HG03432 (cell line): ENCODE results near the gene HOXB8.

ENCODE experiments used
- ATAC-seq: cut with Tn5 transposase; IDR thresholded peaks from one replicate; pipeline ENCODE4 v1.9.1; 2021; ENCODE audit warnings: mild to moderate bottlenecking, moderate library complexity; ENCODE audit not compliant: unreplicated experiment

Gene HOXB8

GRCh38 chr17:48569674-48570324 is 45.3 kb downstream of the HOXB8 start:
- ATAC-seq, result no peak

- no peak for ATAC-seq
These were observed 45.9 kb downstream of the HOXB8 start for GRCh38 chr17:48569240-48569582.

GRCh38 chr17:48568499-48569239 is 46.4 kb downstream of the HOXB8 start:
- ATAC-seq, result no peak

GRCh38 chr17:48567646-48568354 is 47.3 kb downstream of the HOXB8 start:
- ATAC-seq, result no peak

- ATAC-seq, result no peak
These were observed 47.9 kb downstream of the HOXB8 start for GRCh38 chr17:48567209-48567608.

GRCh38 chr17:48566717-48567116 is 48.4 kb downstream of the HOXB8 start:
- ATAC-seq, result no peak

- no peak for ATAC-seq
These were observed 49.0 kb downstream of the HOXB8 start for GRCh38 chr17:48565925-48566710.

GRCh38 chr17:48565022-48565554 is 50.0 kb downstream of the HOXB8 start:
- no peak for ATAC-seq

- ATAC-seq, result no peak
These were observed 50.7 kb downstream of the HOXB8 start for GRCh38 chr17:48564188-48565021.

- ATAC-seq, result no peak
These were observed 51.3 kb downstream of the HOXB8 start for GRCh38 chr17:48563867-48564187.

GRCh38 chr17:48563385-48563838 is 51.7 kb downstream of the HOXB8 start:
- ATAC-seq, result no peak

- ATAC-seq, result no peak
These were observed 52.2 kb downstream of the HOXB8 start for GRCh38 chr17:48562934-48563333.
